Measurements from ENCODE around the gene QSOX1. TPM values are rescaled to one million over a fixed set of nuclear protein-coding genes. Genes with fewer than 3 reads are reported as not detected.

Gene QSOX1
- 215 and 221 TPM in 2 replicates for total RNA-seq
- long read RNA-seq, full-length matches to known transcripts: 74 of 131 reads
- long read RNA-seq, partial matches to known transcripts: 27 of 131 reads
- long read RNA-seq, other reads (novel, unspliced or antisense): 30 of 131 reads

GRCh38 chr1:180154325-180155181 is at the start of gene QSOX1:
TSS of gene QSOX1 (plus strand) at chr1:180154869. CDS start at chr1:180154908, 39 bp downstream.
- H3K36me3 Mint-ChIP-seq (ENCODE audit: insufficient read depth): peaks cover 2% of the 10 kb centered on the region
- peaks cover 44% of the 10 kb centered on the region for H3K4me1 Mint-ChIP-seq (ENCODE audit: low read depth)
- H3K9me3 Mint-ChIP-seq (ENCODE audit: low read depth): no peaks in the 10 kb centered on the region
- H3K27me3 Mint-ChIP-seq: peaks cover 42% of the 10 kb centered on the region
- TF ChIP-seq CTCF (IDR thresholded peaks at IDR 0.05; ENCODE audit: unreplicated experiment): peak; percentile 18
- peak within 1 kb of the TSS; percentile 92 for H3K4me3 Mint-ChIP-seq (ENCODE audit: low read depth)
- peak; percentile 73 for DNase-seq (ENCODE audit: low spot score, unreplicated experiment)
- peak within 1 kb of the TSS; percentile 81 for H3K27ac Mint-ChIP-seq

GRCh38 chr1:180112091-180112490 is 42.6 kb upstream of the QSOX1 start:
- Mint-ChIP-seq H3K9me3 (ENCODE audit: low read depth) (no peaks in the 10 kb centered on the region), H3K27ac (no peak overlapping the region), H3K36me3 (ENCODE audit: insufficient read depth) (peaks cover 24% of the 10 kb centered on the region), H3K4me3 (ENCODE audit: low read depth) (no peak overlapping the region), H3K27me3 (no peaks in the 10 kb centered on the region), H3K4me1 (ENCODE audit: low read depth) (no peaks in the 10 kb centered on the region)
- no peak for TF ChIP-seq CTCF (IDR thresholded peaks at IDR 0.05; ENCODE audit: unreplicated experiment)
- no peak for DNase-seq (ENCODE audit: low spot score, unreplicated experiment)

GRCh38 chr1:180112984-180113647 is 41.6 kb upstream of the QSOX1 start:
- no peak for DNase-seq (ENCODE audit: low spot score, unreplicated experiment)
- Mint-ChIP-seq H3K27me3 (no peaks in the 10 kb centered on the region), H3K36me3 (ENCODE audit: insufficient read depth) (peaks cover 23% of the 10 kb centered on the region), H3K4me1 (ENCODE audit: low read depth) (peaks cover 2% of the 10 kb centered on the region), H3K9me3 (ENCODE audit: low read depth) (peaks cover 2% of the 10 kb centered on the region), H3K27ac (no peak overlapping the region), H3K4me3 (ENCODE audit: low read depth) (no peak overlapping the region)
- no peak for TF ChIP-seq CTCF (IDR thresholded peaks at IDR 0.05; ENCODE audit: unreplicated experiment)

GRCh38 chr1:180114396-180114945 is 40.2 kb upstream of the QSOX1 start:
- Mint-ChIP-seq H3K27me3 (no peaks in the 10 kb centered on the region), H3K36me3 (ENCODE audit: insufficient read depth) (peaks cover 18% of the 10 kb centered on the region), H3K4me1 (ENCODE audit: low read depth) (peaks cover 2% of the 10 kb centered on the region), H3K27ac (no peak overlapping the region), H3K9me3 (ENCODE audit: low read depth) (peaks cover 2% of the 10 kb centered on the region), H3K4me3 (ENCODE audit: low read depth) (no peak overlapping the region)
- no peak for TF ChIP-seq CTCF (IDR thresholded peaks at IDR 0.05; ENCODE audit: unreplicated experiment)
- DNase-seq (ENCODE audit: low spot score, unreplicated experiment): no peak
